Suppressor macrophage treated with lipopolysaccharide for 1 hour (primary cell): ENCODE measurements around the gene NKTR.

Source experiments
- DNase-seq, 3 donors: peaks; one replicate each; pipeline ENCODE4 v3.0.0-alpha.2; 2020 to 2022

Gene NKTR

GRCh38 chr3:42683875-42684598, 83.6 kb downstream of the NKTR start:
- DNase-seq, result peak; percentile 90 to 93 (median 92)

GRCh38 chr3:42684632-42685362, 84.3 kb downstream of the NKTR start:
- peak in 1 of 3 donors; percentile 4 for DNase-seq

- no peak for DNase-seq
These were observed 84.9 kb downstream of the NKTR start, which contains the start of gene KLHL40 for GRCh38 chr3:42685363-42685881. TSS of gene KLHL40 (plus strand) at chr3:42685537. CDS start at chr3:42685619, 82 bp downstream.

- peak in 1 of 3 donors; percentile 14 for DNase-seq
These were observed 85.7 kb downstream of the NKTR start for GRCh38 chr3:42685891-42686820.

GRCh38 chr3:42686832-42687650, 86.6 kb downstream of the NKTR start:
- no peak for DNase-seq

- DNase-seq, result no peak
These were observed 87.5 kb downstream of the NKTR start for GRCh38 chr3:42688016-42688415.

- DNase-seq, result no peak
These were observed 88.3 kb downstream of the NKTR start for GRCh38 chr3:42688487-42689420.

- no peak for DNase-seq
These were observed 89.0 kb downstream of the NKTR start for GRCh38 chr3:42689421-42690014.

GRCh38 chr3:42690191-42690590, 89.7 kb downstream of the NKTR start:
- no peak for DNase-seq

- peak; percentile 40 to 42 (median 42) for DNase-seq
These were observed 90.5 kb downstream of the NKTR start for GRCh38 chr3:42690766-42691680.

- DNase-seq, result no peak
These were observed 91.6 kb downstream of the NKTR start for GRCh38 chr3:42691816-42692666.

GRCh38 chr3:42692667-42693529, 92.4 kb downstream of the NKTR start:
- no peak for DNase-seq

GRCh38 chr3:42693530-42693930, 93.0 kb downstream of the NKTR start:
- DNase-seq, result no peak

- no peak for DNase-seq
These were observed 93.9 kb downstream of the NKTR start for GRCh38 chr3:42694366-42694765.

- no peak for DNase-seq
These were observed 96.1 kb downstream of the NKTR start for GRCh38 chr3:42696356-42697288.
